ENCODE measurements around the gene ATXN7L3.

GRCh38 chr17:44202756-44203155 lies 3.1 kb upstream of the ATXN7L3 start:
- TF ChIP-seq POLR2A (IDR thresholded peaks at IDR 0.05; ENCODE audit: low read length) (no peak), GATA1 (IDR thresholded peaks at IDR 0.05; ENCODE audit: low read depth, low read length) (no peak)

All from erythroblast (primary cell).